Measurements from ENCODE around the gene BRSK2. TPM values are rescaled to one million over a fixed set of nuclear protein-coding genes. Genes with fewer than 3 reads are reported as not detected.

Gene BRSK2
- total and polyA plus RNA-seq, 2 of the 4 experiments (the other 2 are of a cell fraction), result 0.18 to 0.62 TPM

DNA sequence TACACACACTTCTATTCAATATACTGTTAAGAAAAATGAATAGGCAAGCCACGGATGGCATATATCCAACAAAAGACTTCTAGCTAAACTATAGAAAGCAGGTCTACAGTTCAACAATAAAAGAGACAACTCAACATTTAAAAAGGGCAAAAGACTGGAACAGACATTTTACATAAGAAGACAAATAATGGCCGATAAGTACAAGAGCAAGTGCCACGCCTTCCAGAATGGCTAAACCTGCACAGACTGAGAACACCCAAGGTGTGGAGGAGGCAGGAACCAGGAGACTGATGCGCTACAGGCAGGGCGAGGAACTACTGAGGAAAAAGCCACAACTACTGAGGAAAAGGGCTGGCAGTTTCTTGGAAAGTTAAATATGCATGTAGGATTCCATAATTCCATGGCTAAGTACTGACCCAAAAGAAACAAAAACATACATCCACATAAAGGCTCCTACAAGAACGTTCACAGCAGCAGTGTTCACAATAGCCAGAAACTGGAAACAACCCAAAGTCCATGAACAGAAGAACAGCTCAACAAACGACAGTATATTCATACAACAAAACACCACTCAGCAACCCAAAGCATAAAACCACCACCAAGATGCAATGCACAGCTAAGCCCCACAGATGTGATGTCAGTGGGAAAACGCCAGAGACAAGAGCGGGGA, 106.5 kb downstream of the BRSK2 start:
- no peak overlapping the region for H3K4me2 ChIP-seq (ENCODE audit: low read depth, low read length)

More for the DNA sequence above, 106.5 kb downstream of the BRSK2 start:
- peaks cover 50 to 67% of the 10 kb centered on the region in 2 experiments for H3K79me1 ChIP-seq (ENCODE audit: low read depth in 1 of 2, low read length in 2 of 2)
- no peak overlapping the region for H2BK120ac ChIP-seq (ENCODE audit: low read depth, low read length)
- H4K20me1 ChIP-seq (ENCODE audit: insufficient read depth, low read length), result peaks cover 78% of the 10 kb centered on the region
- H3K18ac ChIP-seq (ENCODE audit: low read depth, low read length), result no peak overlapping the region
- no peak overlapping the region for H4K91ac ChIP-seq (ENCODE audit: insufficient read depth, low read depth, low read length)
- H3K4me1 ChIP-seq (ENCODE audit: control insufficient read depth, insufficient read depth, low read length), result no peaks in the 10 kb centered on the region
- H3K9me1 ChIP-seq (ENCODE audit: insufficient read depth, low read length), result peaks cover 23% of the 10 kb centered on the region
- ChIA-PET CTCF (no interaction called here), POLR2A (ENCODE audit: unreplicated experiment) (no interaction called here)
- no peak overlapping the region for H2BK20ac ChIP-seq (ENCODE audit: low read depth, low read length)
- H3K27me3 ChIP-seq (ENCODE audit: control insufficient read depth, insufficient read depth, low read length), result no peaks in the 10 kb centered on the region
- no peak overlapping the region for H3K27ac ChIP-seq (ENCODE audit: insufficient read depth, low read length)
- DNase-seq, result no peak
- H3K4ac ChIP-seq (ENCODE audit: low read depth, low read length), result no peak overlapping the region
- H3K9me3 ChIP-seq (ENCODE audit: control insufficient read depth, insufficient read depth, low read length), result no peaks in the 10 kb centered on the region
- H2BK15ac ChIP-seq (ENCODE audit: low read depth, low read length), result no peak overlapping the region
- H3K14ac ChIP-seq (replicated peaks; ENCODE audit: low read depth, low read length), result no peak overlapping the region
- intact Hi-C loops (cut with micrococcal nuclease) (no loop called here), in situ Hi-C loops (cut with MboI; ENCODE audit: low sequenced_read_pairs) (no loop called here), dilution Hi-C loops (cut with HindIII; ENCODE audit: low sequenced_read_pairs, unreplicated experiment) (no loop called here)
- H3K9ac ChIP-seq (ENCODE audit: low read depth, low read length), result no peak overlapping the region
- no peak overlapping the region for H2BK5ac ChIP-seq (ENCODE audit: low read depth, low read length, poor library complexity, severe bottlenecking)
- H4K5ac ChIP-seq (ENCODE audit: low read depth, low read length), result no peak overlapping the region
- no peak overlapping the region for H3K4me3 ChIP-seq (ENCODE audit: insufficient read depth, low read depth, low read length)
- H2AK9ac ChIP-seq (replicated peaks; ENCODE audit: low read depth, low read length, poor library complexity), result no peak overlapping the region
- H3K23ac ChIP-seq (ENCODE audit: low read depth, low read length), result no peak overlapping the region; the same call in 1 of the 2 replicates
- H4K8ac ChIP-seq (ENCODE audit: low read depth in 2 of 2, low read length in 2 of 2), result no peak overlapping the region
- TF ChIP-seq POLR2A (IDR thresholded peaks at IDR 0.05; ENCODE audit: low read depth, low read length) (no peak), BHLHE40 (IDR thresholded peaks at IDR 0.05; ENCODE audit: low read depth, low read length) (no peak), CEBPB (IDR thresholded peaks at IDR 0.05; ENCODE audit: low read depth, low read length) (no peak), NFE2L2 (IDR thresholded peaks at IDR 0.05; ENCODE audit: low read depth, low read length) (no peak), FOS (IDR thresholded peaks at IDR 0.05; ENCODE audit: low read depth, low read length) (no peak), RCOR1 (IDR thresholded peaks at IDR 0.05; ENCODE audit: insufficient replicate concordance, low read length) (no peak)
- no TSS peak for BruUV-seq (replicated peaks)
- no peak overlapping the region for H2AK5ac ChIP-seq (ENCODE audit: low read depth, low read length)
- ATAC-seq (ENCODE audit: low read depth), result no peak
- H3K36me3 ChIP-seq (ENCODE audit: control insufficient read depth, insufficient read depth, low read length), result peaks cover 4% of the 10 kb centered on the region
- H3K56ac ChIP-seq (ENCODE audit: extremely low read depth, insufficient read depth, low read length), result no peak overlapping the region
- WGBS, 2 experiments (ENCODE audit: extremely low coverage in 2 of 2, insufficient read length in 1 of 2), result 83% methylated on average over 2 of the region's 9 CpGs; no CpG with 5 or more reads in 1 of the 2 experiments
- H2AFZ ChIP-seq (replicated peaks; ENCODE audit: low read length, poor library complexity), result no peak overlapping the region

Measured in IMR-90 (cell line).